ENCODE results near the gene KDM4C. TPM values are rescaled to one million over a fixed set of nuclear protein-coding genes. Genes with fewer than 3 reads are reported as not detected.

Gene KDM4C
- total and polyA plus RNA-seq, 8 donors, result 6.7 to 129 (median 79.9) TPM

DNA sequence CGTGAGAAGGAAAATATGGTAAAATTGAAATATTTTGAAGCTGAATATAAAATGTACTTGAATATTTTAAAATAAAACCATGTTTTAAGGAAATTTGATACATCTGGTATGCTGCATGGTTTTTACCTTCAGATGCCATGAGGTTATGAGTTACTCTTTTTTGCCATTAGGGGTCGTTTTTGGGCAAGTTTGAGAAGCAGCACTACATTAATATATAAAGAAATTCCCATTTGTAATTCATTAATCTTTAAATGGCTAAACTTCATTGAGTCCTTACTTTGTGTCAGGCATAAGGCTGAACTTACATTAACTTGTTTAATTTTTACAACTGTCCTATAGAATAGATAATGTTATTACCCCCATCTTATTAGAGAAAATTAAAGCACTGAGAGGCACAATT is 152.3 kb downstream of the KDM4C start:
- 35 to 45% (median 42%) methylated on average over 2 of the region's 2 CpGs for WGBS, 5 donors
- no peak overlapping the region for H3K4me3 ChIP-seq
- DNase-seq, result peak in 1 of 2 donors; percentile 36
- H3K27me3 ChIP-seq, result no peaks in the 10 kb centered on the region
- no peaks in the 10 kb centered on the region for H3K9me3 ChIP-seq
- intact Hi-C loops (cut with DNase I; ENCODE audit: low total_unique reads), result no loop called here
- TF ChIP-seq POLR2AphosphoS5 (IDR thresholded peaks at IDR 0.05) (no peak), EP300 (IDR thresholded peaks at IDR 0.05) (no peak), POLR2A (IDR thresholded peaks at IDR 0.05) (no peak)
- TF ChIP-seq, protein P1, sequence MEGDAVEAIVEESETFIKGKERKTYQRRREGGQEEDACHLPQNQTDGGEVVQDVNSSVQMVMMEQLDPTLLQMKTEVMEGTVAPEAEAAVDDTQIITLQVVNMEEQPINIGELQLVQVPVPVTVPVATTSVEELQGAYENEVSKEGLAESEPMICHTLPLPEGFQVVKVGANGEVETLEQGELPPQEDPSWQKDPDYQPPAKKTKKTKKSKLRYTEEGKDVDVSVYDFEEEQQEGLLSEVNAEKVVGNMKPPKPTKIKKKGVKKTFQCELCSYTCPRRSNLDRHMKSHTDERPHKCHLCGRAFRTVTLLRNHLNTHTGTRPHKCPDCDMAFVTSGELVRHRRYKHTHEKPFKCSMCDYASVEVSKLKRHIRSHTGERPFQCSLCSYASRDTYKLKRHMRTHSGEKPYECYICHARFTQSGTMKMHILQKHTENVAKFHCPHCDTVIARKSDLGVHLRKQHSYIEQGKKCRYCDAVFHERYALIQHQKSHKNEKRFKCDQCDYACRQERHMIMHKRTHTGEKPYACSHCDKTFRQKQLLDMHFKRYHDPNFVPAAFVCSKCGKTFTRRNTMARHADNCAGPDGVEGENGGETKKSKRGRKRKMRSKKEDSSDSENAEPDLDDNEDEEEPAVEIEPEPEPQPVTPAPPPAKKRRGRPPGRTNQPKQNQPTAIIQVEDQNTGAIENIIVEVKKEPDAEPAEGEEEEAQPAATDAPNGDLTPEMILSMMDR (IDR thresholded peaks at IDR 0.05), result peak in 2 of 7 experiments; percentile 16 to 18
- H3K27ac ChIP-seq, result no peak overlapping the region
- H3K4me1 ChIP-seq, result peaks cover 0 to 17% (median 4%) of the 10 kb centered on the region in 4 donors
- H3K36me3 ChIP-seq, result peaks cover 0 to 5% (median 0%) of the 10 kb centered on the region in 4 donors

GRCh38 chr9:6910497-6910896 is 152.7 kb downstream of the KDM4C start:
- Histone ChIP-seq H3K27ac (no peak overlapping the region), H3K9me3 (no peaks in the 10 kb centered on the region), H3K4me1 (peaks cover 0 to 17% (median 4%) of the 10 kb centered on the region in 4 donors), H3K27me3 (no peaks in the 10 kb centered on the region), H3K36me3 (peaks cover 0 to 5% (median 0%) of the 10 kb centered on the region in 4 donors), H3K4me3 (no peak overlapping the region)
- TF ChIP-seq EP300 (IDR thresholded peaks at IDR 0.05), result no peak
- TF ChIP-seq POLR2AphosphoS5 (IDR thresholded peaks at IDR 0.05), result no peak
- 35 to 56% (median 49%) methylated on average over 3 of the region's 3 CpGs for WGBS, 5 donors
- intact Hi-C loops (cut with DNase I; ENCODE audit: low total_unique reads), result no loop called here
- DNase-seq, result no peak

GRCh38 chr9:6911901-6912638 is 154.3 kb downstream of the KDM4C start:
- TF ChIP-seq POLR2AphosphoS5 (IDR thresholded peaks at IDR 0.05), result no peak
- TF ChIP-seq, protein P1 (IDR thresholded peaks at IDR 0.05), result no peak
- no peak for TF ChIP-seq POLR2A (IDR thresholded peaks at IDR 0.05)
- TF ChIP-seq EP300 (IDR thresholded peaks at IDR 0.05), result no peak
- Histone ChIP-seq H3K27me3 (no peaks in the 10 kb centered on the region), H3K36me3 (no peaks in the 10 kb centered on the region), H3K9me3 (no peaks in the 10 kb centered on the region), H3K4me3 (no peak overlapping the region), H3K27ac (no peak overlapping the region), H3K4me1 (peaks cover 0 to 17% (median 4%) of the 10 kb centered on the region in 4 donors)
- DNase-seq, result no peak
- intact Hi-C loops (cut with DNase I; ENCODE audit: low total_unique reads), result no loop called here
- WGBS, 5 donors, result 53 to 70% (median 61%) methylated on average over 3 of the region's 3 CpGs

GRCh38 chr9:6915635-6916034 is 157.9 kb downstream of the KDM4C start:
- no peak overlapping the region for H3K27ac ChIP-seq
- no peaks in the 10 kb centered on the region for H3K9me3 ChIP-seq
- H3K4me3 ChIP-seq, result no peak overlapping the region
- no peaks in the 10 kb centered on the region for H3K27me3 ChIP-seq
- no peaks in the 10 kb centered on the region for H3K36me3 ChIP-seq
- DNase-seq, result no peak
- TF ChIP-seq, protein P1 (IDR thresholded peaks at IDR 0.05), result no peak
- TF ChIP-seq POLR2A (IDR thresholded peaks at IDR 0.05) (no peak), POLR2AphosphoS5 (IDR thresholded peaks at IDR 0.05) (no peak), EP300 (IDR thresholded peaks at IDR 0.05) (no peak)
- peaks cover 0 to 11% (median 0%) of the 10 kb centered on the region in 4 donors for H3K4me1 ChIP-seq
- WGBS, 5 donors, result 79 to 93% (median 85%) methylated on average over 4 of the region's 4 CpGs
- intact Hi-C loops (cut with DNase I; ENCODE audit: low total_unique reads), result no loop called here

DNA sequence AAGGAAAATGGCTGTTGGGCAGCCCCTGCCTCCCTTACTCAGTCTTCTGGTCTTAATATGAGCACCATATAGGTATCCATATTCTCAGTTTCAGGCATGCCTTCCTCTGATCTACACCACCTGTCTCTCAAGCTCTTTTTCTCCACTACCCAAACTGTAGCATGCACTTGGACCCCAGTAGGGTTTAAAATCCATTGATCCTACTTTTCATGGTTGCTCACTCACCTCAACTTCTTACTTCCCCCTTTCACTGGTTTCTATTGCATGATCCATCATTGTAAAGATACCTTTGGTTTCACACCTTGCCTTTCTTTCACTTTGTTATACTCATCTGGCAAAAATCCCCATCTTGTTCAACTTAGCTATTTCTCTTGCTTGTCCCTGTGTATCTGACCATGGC is 159.4 kb downstream of the KDM4C start:
- TF ChIP-seq POLR2AphosphoS5 (IDR thresholded peaks at IDR 0.05) (no peak), EP300 (IDR thresholded peaks at IDR 0.05) (no peak), POLR2A (IDR thresholded peaks at IDR 0.05) (no peak)
- TF ChIP-seq, protein P1 (IDR thresholded peaks at IDR 0.05), result no peak
- Histone ChIP-seq H3K4me1 (peaks cover 0 to under 1% (median 0%) of the 10 kb centered on the region in 4 donors), H3K36me3 (peaks cover 0 to 7% (median 3%) of the 10 kb centered on the region in 4 donors), H3K27me3 (no peaks in the 10 kb centered on the region), H3K9me3 (no peaks in the 10 kb centered on the region), H3K27ac (no peak overlapping the region), H3K4me3 (no peak overlapping the region)
- intact Hi-C loops (cut with DNase I; ENCODE audit: low total_unique reads), result no loop called here
- DNase-seq, result no peak
